DOHH2 (cell line): ENCODE results near the gene ADRA1B.

Experiments
- EZH2phosphoT487 ChIP-seq: fragments of 200-600 bp; sonication (generic); IDR thresholded peaks from 2 replicates; pipeline ENCODE4 v1.6.1; 2017; ENCODE audit warnings: borderline replicate concordance, mild to moderate bottlenecking, antibody characterized with exemption, low read length, moderate library complexity, mixed read lengths
- TF ChIP-seq, protein P1 (sequence below): fragments of 200-600 bp; sonication (generic); IDR thresholded peaks from one replicate; pipeline ENCODE4 v1.5.1; 2014; ENCODE audit warnings: antibody characterized with exemption, mild to moderate bottlenecking, low read depth, low read length; ENCODE audit not compliant: poor library complexity, severe bottlenecking

DNA sequence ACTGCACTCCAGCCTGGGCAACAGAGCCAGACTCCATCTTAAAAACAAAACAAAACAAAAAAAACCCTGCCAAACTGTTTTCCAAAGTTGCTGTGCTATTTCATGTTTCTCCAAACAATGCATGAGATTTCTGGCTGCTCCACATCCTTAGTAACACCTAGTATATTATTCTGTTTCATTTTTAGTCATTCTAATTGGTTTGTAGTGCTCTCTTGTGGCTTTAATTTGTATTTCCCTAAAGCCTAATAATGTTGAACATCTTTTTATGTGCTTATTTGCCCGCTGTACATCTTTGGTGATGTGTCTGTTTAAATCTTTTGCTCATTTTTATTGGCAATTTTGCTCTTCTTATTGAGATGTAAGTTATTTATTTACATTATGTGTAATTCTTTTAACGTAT lies 74.2 kb downstream of the ADRA1B start:
- TF ChIP-seq, protein P1, sequence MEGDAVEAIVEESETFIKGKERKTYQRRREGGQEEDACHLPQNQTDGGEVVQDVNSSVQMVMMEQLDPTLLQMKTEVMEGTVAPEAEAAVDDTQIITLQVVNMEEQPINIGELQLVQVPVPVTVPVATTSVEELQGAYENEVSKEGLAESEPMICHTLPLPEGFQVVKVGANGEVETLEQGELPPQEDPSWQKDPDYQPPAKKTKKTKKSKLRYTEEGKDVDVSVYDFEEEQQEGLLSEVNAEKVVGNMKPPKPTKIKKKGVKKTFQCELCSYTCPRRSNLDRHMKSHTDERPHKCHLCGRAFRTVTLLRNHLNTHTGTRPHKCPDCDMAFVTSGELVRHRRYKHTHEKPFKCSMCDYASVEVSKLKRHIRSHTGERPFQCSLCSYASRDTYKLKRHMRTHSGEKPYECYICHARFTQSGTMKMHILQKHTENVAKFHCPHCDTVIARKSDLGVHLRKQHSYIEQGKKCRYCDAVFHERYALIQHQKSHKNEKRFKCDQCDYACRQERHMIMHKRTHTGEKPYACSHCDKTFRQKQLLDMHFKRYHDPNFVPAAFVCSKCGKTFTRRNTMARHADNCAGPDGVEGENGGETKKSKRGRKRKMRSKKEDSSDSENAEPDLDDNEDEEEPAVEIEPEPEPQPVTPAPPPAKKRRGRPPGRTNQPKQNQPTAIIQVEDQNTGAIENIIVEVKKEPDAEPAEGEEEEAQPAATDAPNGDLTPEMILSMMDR, result peak; percentile 17
- TF ChIP-seq EZH2phosphoT487, result no peak
